Left ventricle myocardium inferior (tissue), 1 donor: Measurements from ENCODE around the gene ST8SIA6. TPM values are rescaled to one million over a fixed set of nuclear protein-coding genes. Genes with fewer than 3 reads are reported as not detected.
"Not testable (repeated sequence)": the region's sequence is repeated elsewhere in the genome, so short reads cannot be mapped to it uniquely, and the experiment has no call there.

Source experiments
- DNase-seq: peaks from one replicate; pipeline ENCODE4 v3.0.0-alpha.2; 2020
- H3K27ac ChIP-seq: fragments of 200-600 bp; replicated peaks from 2 replicates; pipeline ENCODE4 v1.8.0; 2021
- H3K27me3 ChIP-seq: fragments of 200-600 bp; 2 replicates; pipeline ENCODE4 v1.8.0; 2021; ENCODE audit warnings: low read depth
- H3K36me3 ChIP-seq: fragments of 200-600 bp; 2 replicates; pipeline ENCODE4 v1.8.0; 2021
- H3K4me1 ChIP-seq: fragments of 200-600 bp; 2 replicates; pipeline ENCODE4 v1.8.0; 2021
- H3K4me3 ChIP-seq: fragments of 200-600 bp; 2 replicates; pipeline ENCODE4 v1.8.0; 2021; ENCODE audit warnings: mild to moderate bottlenecking, moderate library complexity
- H3K9me3 ChIP-seq: fragments of 200-600 bp; replicated peaks from 2 replicates; pipeline ENCODE4 v1.8.0; 2021
- intact Hi-C: fragments of 100-400 bp; cut with micrococcal nuclease; formaldehyde crosslinking; loops from one replicate; pipeline ENCODE4 v1.11.0; 2022
- total RNA-seq: library from RNA; stranded (reverse); fragmentation: NEBNext Ultra II Directional; extraction: Animal tissue kit (Norgen Biotek cat#: 25700); gene quantifications from one replicate; pipeline ENCODE4 v1.2.1, GENCODE V29; 2021
- TF ChIP-seq, protein P1 (sequence below): fragments of 200-600 bp; IDR thresholded peaks from 2 replicates; pipeline ENCODE4 v1.8.0; 2021; ENCODE audit warnings: antibody characterized with exemption, mild to moderate bottlenecking, borderline replicate concordance
- donor health status: DM: no; HTN: yes; CAD: no; lungs with severe emphysema.

The ST8SIA6 gene
- total RNA-seq, 1 donor from 2014 or later: 10.1 TPM

DNA sequence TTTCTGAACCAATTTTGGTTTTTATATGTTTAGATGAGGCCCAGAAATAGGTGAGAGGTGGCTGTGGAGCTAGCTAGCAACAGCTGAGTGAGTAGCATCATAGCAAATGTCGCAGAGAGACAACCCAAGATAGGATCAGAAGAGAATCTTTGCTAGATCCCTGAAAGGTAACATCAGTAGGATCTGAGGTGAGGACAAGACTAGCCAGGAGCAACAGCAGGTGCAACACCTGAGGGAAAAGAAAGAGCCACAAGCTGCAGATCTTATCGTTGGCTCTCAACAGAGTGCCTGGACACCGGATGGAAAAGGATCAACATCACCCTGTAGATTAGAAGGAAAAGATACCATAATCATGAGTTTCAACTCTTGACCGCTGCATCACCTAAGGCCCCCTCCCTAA is 4.4 kb downstream of the ST8SIA6 start:
- TF ChIP-seq, protein P1, sequence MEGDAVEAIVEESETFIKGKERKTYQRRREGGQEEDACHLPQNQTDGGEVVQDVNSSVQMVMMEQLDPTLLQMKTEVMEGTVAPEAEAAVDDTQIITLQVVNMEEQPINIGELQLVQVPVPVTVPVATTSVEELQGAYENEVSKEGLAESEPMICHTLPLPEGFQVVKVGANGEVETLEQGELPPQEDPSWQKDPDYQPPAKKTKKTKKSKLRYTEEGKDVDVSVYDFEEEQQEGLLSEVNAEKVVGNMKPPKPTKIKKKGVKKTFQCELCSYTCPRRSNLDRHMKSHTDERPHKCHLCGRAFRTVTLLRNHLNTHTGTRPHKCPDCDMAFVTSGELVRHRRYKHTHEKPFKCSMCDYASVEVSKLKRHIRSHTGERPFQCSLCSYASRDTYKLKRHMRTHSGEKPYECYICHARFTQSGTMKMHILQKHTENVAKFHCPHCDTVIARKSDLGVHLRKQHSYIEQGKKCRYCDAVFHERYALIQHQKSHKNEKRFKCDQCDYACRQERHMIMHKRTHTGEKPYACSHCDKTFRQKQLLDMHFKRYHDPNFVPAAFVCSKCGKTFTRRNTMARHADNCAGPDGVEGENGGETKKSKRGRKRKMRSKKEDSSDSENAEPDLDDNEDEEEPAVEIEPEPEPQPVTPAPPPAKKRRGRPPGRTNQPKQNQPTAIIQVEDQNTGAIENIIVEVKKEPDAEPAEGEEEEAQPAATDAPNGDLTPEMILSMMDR: no peak
- no peak for DNase-seq
- peaks cover 33% of the 10 kb centered on the region for H3K27me3 ChIP-seq
- H3K4me3 ChIP-seq: no peak overlapping the region
- H3K4me1 ChIP-seq: peaks cover 14% of the 10 kb centered on the region
- H3K27ac ChIP-seq: no peak overlapping the region
- peaks cover 27% of the 10 kb centered on the region for H3K9me3 ChIP-seq
- intact Hi-C loops: no loop called here
- peaks cover 36% of the 10 kb centered on the region for H3K36me3 ChIP-seq

DNA sequence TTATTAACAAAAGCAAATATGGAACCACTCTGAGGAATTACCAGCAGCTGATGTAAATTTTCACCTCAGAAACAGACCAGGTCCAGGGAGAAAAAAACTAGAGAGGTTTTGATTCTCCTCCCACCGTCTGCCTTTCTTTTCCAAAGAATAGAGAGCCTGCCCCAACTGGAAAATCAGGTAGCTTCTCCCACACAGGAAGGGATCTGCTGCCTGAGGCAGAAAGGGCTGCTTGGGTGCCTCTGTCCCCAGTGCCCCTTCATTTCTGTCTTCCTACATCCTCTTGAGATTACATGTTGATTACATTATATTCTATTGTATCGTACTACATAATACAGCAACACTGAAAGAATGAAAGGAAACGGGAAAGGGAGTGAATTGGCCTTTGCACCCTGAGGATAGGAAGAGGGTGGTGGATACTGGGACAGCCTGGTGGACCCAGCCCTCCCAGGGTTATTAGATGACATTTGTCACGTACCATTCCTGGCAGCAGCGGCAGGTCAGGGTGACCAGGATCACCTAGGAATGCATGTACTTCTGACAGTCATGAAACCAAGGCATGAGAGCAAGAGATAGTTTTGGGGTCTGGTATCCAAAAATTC is 8.9 kb downstream of the ST8SIA6 start:
- Histone ChIP-seq H3K36me3 (peaks cover 32% of the 10 kb centered on the region), H3K9me3 (peaks cover 27% of the 10 kb centered on the region), H3K27me3 (peaks cover 33% of the 10 kb centered on the region), H3K4me3 (peak overlapping the region; percentile 1), H3K27ac (peak overlapping the region; percentile 67), H3K4me1 (peaks cover 20% of the 10 kb centered on the region)
- DNase-seq: peak; percentile 25
- intact Hi-C loops: no loop called here
- TF ChIP-seq, protein P1: no peak

DNA sequence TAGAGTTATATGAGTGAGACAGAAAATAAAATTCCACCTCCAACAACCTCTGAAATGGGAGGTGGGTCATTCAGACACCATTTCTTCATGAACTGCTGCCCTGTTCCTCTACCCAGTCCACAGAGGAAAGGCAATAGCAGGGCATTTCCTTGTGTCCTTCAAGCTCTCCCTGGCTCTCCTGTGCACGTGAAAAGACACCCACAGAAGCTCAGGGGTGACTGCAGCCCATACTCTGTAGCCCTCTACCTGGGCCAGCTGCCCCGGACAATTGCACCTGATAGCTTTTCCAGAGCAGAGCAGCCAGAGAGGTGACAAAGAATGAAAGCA is 10.0 kb downstream of the ST8SIA6 start:
- intact Hi-C loops: no loop called here
- Histone ChIP-seq H3K4me1 (peaks cover 20% of the 10 kb centered on the region), H3K4me3 (peak overlapping the region; percentile 1), H3K27me3 (peaks cover 33% of the 10 kb centered on the region), H3K36me3 (peaks cover 21% of the 10 kb centered on the region), H3K27ac (peak overlapping the region; percentile 67), H3K9me3 (peaks cover 17% of the 10 kb centered on the region)
- TF ChIP-seq, protein P1: no peak
- no peak for DNase-seq

DNA sequence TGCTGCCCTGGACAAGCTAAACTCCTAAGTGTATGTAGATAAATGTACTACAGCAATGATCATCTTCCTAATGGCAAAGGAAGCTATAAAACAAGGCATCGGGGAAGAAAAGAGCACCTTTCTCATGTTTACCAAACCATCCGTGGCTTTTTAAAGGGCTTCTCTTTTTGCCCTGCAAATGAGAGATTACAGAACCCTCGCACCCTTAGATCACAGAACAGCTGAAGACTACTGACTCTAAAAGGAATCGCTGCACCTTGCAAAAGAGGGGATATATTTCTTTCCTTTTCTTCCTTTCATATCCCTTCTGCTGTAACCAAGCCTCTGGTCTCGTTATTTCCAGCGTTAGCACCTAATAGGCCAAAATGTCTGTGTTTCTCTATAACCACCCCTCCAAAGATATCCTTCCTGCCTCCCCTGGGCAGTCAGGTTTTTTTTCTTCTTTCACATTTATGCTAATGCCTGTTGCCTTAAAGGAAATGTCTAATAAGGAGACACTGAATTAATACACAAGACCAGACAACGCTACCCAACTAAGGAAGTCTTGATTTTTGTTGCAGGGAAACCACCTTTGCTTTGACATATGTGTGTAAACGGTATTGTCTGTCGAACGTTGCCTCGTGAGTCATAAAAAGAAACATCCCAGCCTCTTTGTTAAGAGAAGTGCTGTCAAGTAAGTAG is 10.5 kb downstream of the ST8SIA6 start:
- intact Hi-C loops: no loop called here
- H3K27me3 ChIP-seq: peaks cover 33% of the 10 kb centered on the region
- no peak for DNase-seq
- peaks cover 16% of the 10 kb centered on the region for H3K36me3 ChIP-seq
- no peak overlapping the region for H3K4me3 ChIP-seq
- peak overlapping the region; percentile 67 for H3K27ac ChIP-seq
- H3K9me3 ChIP-seq: peaks cover 12% of the 10 kb centered on the region
- TF ChIP-seq, protein P1: no peak
- peaks cover 20% of the 10 kb centered on the region for H3K4me1 ChIP-seq

DNA sequence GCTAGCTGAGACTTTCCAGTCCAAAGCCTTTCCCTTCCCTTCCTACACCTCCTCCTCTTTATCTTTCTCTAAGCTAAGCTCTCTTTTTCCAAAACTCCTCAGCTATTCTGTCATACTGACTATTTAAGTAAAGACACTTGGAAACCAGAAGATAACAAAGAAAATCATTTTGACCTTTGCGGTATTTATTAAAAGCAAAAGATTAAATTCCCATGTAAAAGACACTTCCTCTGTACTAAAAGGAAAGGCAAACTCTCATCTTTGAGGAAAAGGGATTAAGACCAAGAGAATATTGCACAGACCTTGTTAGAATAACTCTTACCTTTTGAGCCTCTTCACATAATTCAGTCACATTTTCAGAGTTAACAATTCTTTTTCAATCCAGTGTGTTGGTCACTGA is 15.8 kb downstream of the ST8SIA6 start:
- Histone ChIP-seq H3K4me3 (no peak overlapping the region), H3K36me3 (no peaks in the 10 kb centered on the region), H3K4me1 (peaks cover 13% of the 10 kb centered on the region), H3K27me3 (peaks cover 24% of the 10 kb centered on the region), H3K27ac (no peak overlapping the region), H3K9me3 (no peaks in the 10 kb centered on the region)
- DNase-seq: no peak
- intact Hi-C loops: loop anchor here (10.0 kb wide), 1 partner anchor 594 kb away; no protein-coding TSS in a partner anchor
- TF ChIP-seq, protein P1: no peak

DNA sequence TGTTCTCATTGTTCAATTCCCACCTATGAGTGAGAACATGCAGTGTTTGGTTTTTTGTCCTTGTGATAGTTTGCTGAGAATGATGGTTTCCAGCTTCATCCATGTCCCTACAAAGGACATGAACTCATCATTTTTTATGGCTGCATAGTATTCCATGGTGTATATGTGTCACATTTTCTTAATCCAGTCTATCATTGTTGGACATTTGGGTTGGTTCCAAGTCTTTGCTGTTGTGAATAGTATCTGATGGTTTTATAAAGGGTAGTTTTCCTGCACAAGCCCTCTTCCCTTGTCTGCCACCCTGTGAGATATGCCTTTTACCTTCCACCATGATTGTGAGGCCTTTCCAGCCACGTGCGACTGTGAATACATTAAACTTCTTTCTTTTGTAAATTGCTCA is 17.8 kb downstream of the ST8SIA6 start:
- not testable (repeated sequence) for DNase-seq, H3K9me3 ChIP-seq, H3K27ac ChIP-seq, H3K36me3 ChIP-seq, H3K4me3 ChIP-seq
- intact Hi-C loops: loop anchor here (10.0 kb wide), 1 partner anchor 592 kb away; no protein-coding TSS in a partner anchor
- H3K4me1 ChIP-seq: peaks cover 14% of the 10 kb centered on the region
- H3K27me3 ChIP-seq: peaks cover 24% of the 10 kb centered on the region
